ENCODE measurements around the gene PHEX. TPM values are rescaled to one million over a fixed set of nuclear protein-coding genes. Genes with fewer than 3 reads are reported as not detected.

Gene PHEX
- total and polyA plus RNA-seq, 2 donors = 0.10 to 0.53 TPM

- H3K4me3 ChIP-seq (ENCODE audit: low read depth, low read length) = no peak overlapping the region
- no peak overlapping the region for H3K27ac ChIP-seq (ENCODE audit: low read depth)
- WGBS = 80% methylated on average over 2 of the region's 2 CpGs
- H3K36me3 ChIP-seq (ENCODE audit: insufficient read depth) = no peaks in the 10 kb centered on the region
- no peaks in the 10 kb centered on the region for H3K4me1 ChIP-seq (ENCODE audit: insufficient read depth)
- no peak for DNase-seq (ENCODE audit: extremely low spot score)
Measured at GRCh38 chrX:22296871-22297270, 264.7 kb downstream of the PHEX start.

GRCh38 chrX:22300130-22300529 is 268.0 kb downstream of the PHEX start:
- 0% methylated on average over 2 of the region's 2 CpGs for WGBS
- no peaks in the 10 kb centered on the region for H3K4me1 ChIP-seq (ENCODE audit: insufficient read depth)
- no peak overlapping the region for H3K4me3 ChIP-seq (ENCODE audit: low read depth, low read length)
- no peaks in the 10 kb centered on the region for H3K36me3 ChIP-seq (ENCODE audit: insufficient read depth)
- H3K27ac ChIP-seq (ENCODE audit: low read depth) = no peak overlapping the region
- no peak for DNase-seq (ENCODE audit: extremely low spot score)

Other genes with a start within 250 kb of the PHEX start
- 20.7 TPM for gene MBTPS2, start 192.7 kb upstream of the PHEX start, total RNA-seq
- 10.5 TPM for gene MBTPS2, start 192.7 kb upstream of the PHEX start, polyA plus RNA-seq
- gene YY2, start 176.3 kb upstream of the PHEX start, total RNA-seq = 4.2 TPM
- gene YY2, start 176.3 kb upstream of the PHEX start, polyA plus RNA-seq = 1.1 TPM
- gene SMS, start 91.6 kb upstream of the PHEX start, total RNA-seq = 69.6 TPM
- 62.3 TPM for gene SMS, start 91.6 kb upstream of the PHEX start, polyA plus RNA-seq
- not detected for gene CBLL2, start 240.6 kb downstream of the PHEX start, total RNA-seq
- gene CBLL2, start 240.6 kb downstream of the PHEX start, polyA plus RNA-seq = not detected